Endothelial cell of umbilical vein (primary cell): ENCODE data around the gene LTF. TPM values are rescaled to one million over a fixed set of nuclear protein-coding genes. Genes with fewer than 3 reads are reported as not detected.

Source experiments
- BruUV-seq: library from RNA; stranded (reverse); fragments of 400-500 nt; replicated peaks from 2 replicates; lab custom pipeline; 2021; lab: Mats Ljungman, UMichigan
- CTCF ChIA-PET: fragments of 300-600, 350-600 bp; sonication (Branson Sonifier 250); formaldehyde crosslinking; loops from one replicate; lab custom pipeline; 2021; ENCODE audit warnings: antibody characterized with exemption, inconsistent platforms; lab: Charles Lee
- POLR2A ChIA-PET: fragments of 300-600, 350-600 bp; sonication (Branson Sonifier 250); formaldehyde crosslinking; loops from one replicate; lab custom pipeline; 2021; ENCODE audit warnings: antibody characterized with exemption, inconsistent platforms; lab: Charles Lee
- DNase-seq: peaks from one replicate; pipeline ENCODE4 v3.0.0-alpha.2; 2011; ENCODE audit warnings: low read depth, low spot score
- FAIRE-seq: peaks from 2 replicates; lab custom pipeline; 2011; peaks lifted over from hg19 to GRCh38; lab: Jason Lieb, UNC
- H2AFZ ChIP-seq: 2 replicates; pipeline ENCODE4 v1.6.0; 2012; ENCODE audit warnings: low read depth, low read length, control low read depth, inconsistent platforms
- H3K27ac ChIP-seq: 2 replicates; pipeline ENCODE4 v1.5.1; 2011; ENCODE audit warnings: low read depth, mild to moderate bottlenecking, control low read depth, low read length, moderate library complexity; ENCODE audit not compliant: insufficient read depth
- H3K27me3 ChIP-seq, 2 experiments: 2 replicates each; pipeline versions ENCODE4 v1.6.0 to v1.6.1; 2011; ENCODE audit warnings: low read length in 2 of 2, mixed read lengths in 1 of 2; ENCODE audit not compliant: control insufficient read depth in 2 of 2, insufficient read depth in 2 of 2
- H3K36me3 ChIP-seq, 2 experiments: 2 replicates in 1 of 2; 3 replicates in 1 of 2; pipeline ENCODE4 v1.5.1; 2011; ENCODE audit warnings: low read length in 2 of 2, mild to moderate bottlenecking in 1 of 2, moderate library complexity in 1 of 2; ENCODE audit not compliant: control insufficient read depth in 2 of 2, insufficient read depth in 2 of 2; ENCODE audit errors: extremely low read depth in 1 of 2
- H3K4me1 ChIP-seq: 3 replicates; pipeline ENCODE4 v1.5.1; 2011; ENCODE audit warnings: mild to moderate bottlenecking, low read length; ENCODE audit not compliant: control insufficient read depth, insufficient read depth; ENCODE audit errors: extremely low read depth
- H3K4me2 ChIP-seq: 2 replicates; pipeline ENCODE4 v1.6.1; 2011; ENCODE audit warnings: low read length, control low read depth, mixed read lengths; ENCODE audit not compliant: insufficient read depth
- H3K4me3 ChIP-seq, 3 experiments: fragments of 200-600 bp in 1 of 3; sonication (generic), shearing (Covaris generic) in 1 of 3; replicated peaks in 1 of 3; 2 replicates each; pipeline ENCODE4 v1.5.1; 2011 to 2016; ENCODE audit warnings: control low read depth in 3 of 3, low read length in 3 of 3, mild to moderate bottlenecking in 2 of 3, inconsistent platforms in 1 of 3, low read depth in 1 of 3, moderate library complexity in 1 of 3; ENCODE audit not compliant: insufficient read depth in 1 of 3
- H3K79me2 ChIP-seq: 2 replicates; pipeline ENCODE4 v1.6.0; 2012; ENCODE audit warnings: low read length, inconsistent platforms; ENCODE audit not compliant: control insufficient read depth, insufficient read depth
- H3K9ac ChIP-seq: replicated peaks from 2 replicates; pipeline ENCODE3; 2011; ENCODE audit warnings: low read length, control low read depth; ENCODE audit not compliant: insufficient read depth; ENCODE audit errors: extremely low read depth
- H3K9me1 ChIP-seq: replicated peaks from 3 replicates; pipeline ENCODE4 v1.6.0; 2011; ENCODE audit warnings: mild to moderate bottlenecking, low read length; ENCODE audit not compliant: control insufficient read depth, insufficient read depth; ENCODE audit errors: extremely low read depth
- H3K9me3 ChIP-seq: replicated peaks from 2 replicates; pipeline ENCODE4 v1.5.1; 2012; ENCODE audit warnings: low read length, inconsistent platforms; ENCODE audit not compliant: control insufficient read depth, insufficient read depth
- H4K20me1 ChIP-seq: replicated peaks from 2 replicates; pipeline ENCODE3; 2011; ENCODE audit warnings: mild to moderate bottlenecking, low read length; ENCODE audit not compliant: control insufficient read depth, insufficient read depth; ENCODE audit errors: extremely low read depth
- EZH2 ChIP-seq: IDR thresholded peaks from 2 replicates; pipeline ENCODE4 v1.6.1; 2012; ENCODE audit warnings: borderline replicate concordance, low read depth, mild to moderate bottlenecking, moderate library complexity, low read length, inconsistent platforms; ENCODE audit not compliant: severe bottlenecking
- FOS ChIP-seq: IDR thresholded peaks from 2 replicates; pipeline ENCODE4 v1.6.1; 2011; ENCODE audit warnings: mild to moderate bottlenecking, low read length, moderate library complexity, borderline replicate concordance; ENCODE audit not compliant: insufficient read depth
- GATA2 ChIP-seq: IDR thresholded peaks from 2 replicates; pipeline ENCODE4 v1.7.0; 2011; ENCODE audit warnings: low read depth, mild to moderate bottlenecking, moderate library complexity, mixed read lengths, low read length; ENCODE audit not compliant: insufficient read length, insufficient read depth
- JUN ChIP-seq: IDR thresholded peaks from 2 replicates; pipeline ENCODE4 v1.6.1; 2011; ENCODE audit warnings: borderline replicate concordance, low read depth; ENCODE audit not compliant: insufficient read length, insufficient read depth
- MYC ChIP-seq: IDR thresholded peaks from one replicate; pipeline ENCODE4 v1.6.1; 2011; ENCODE audit warnings: mild to moderate bottlenecking, low read depth, low read length
- POLR2A ChIP-seq: IDR thresholded peaks from 2 replicates; pipeline ENCODE4 v1.6.1; 2012; ENCODE audit warnings: low read depth, mild to moderate bottlenecking, control low read depth, low read length
- POLR2AphosphoS5 ChIP-seq: IDR thresholded peaks from 2 replicates; pipeline ENCODE4 v1.6.1; 2012; ENCODE audit warnings: low read depth, mild to moderate bottlenecking, control low read depth, low read length, moderate library complexity; ENCODE audit not compliant: insufficient read depth
- dilution Hi-C: fragments of 300-500 bp; cut with MboI; formaldehyde crosslinking; loops from one replicate; pipeline ENCODE4 v1.15.0; 2019; ENCODE audit warnings: low sequenced_read_pairs; ENCODE audit not compliant: extremely low pct_ligation_motif_present
- intact Hi-C: fragments of 100-400 bp; cut with micrococcal nuclease; formaldehyde crosslinking; loops from one replicate; pipeline ENCODE4 v1.10.0; 2022
- polyA plus RNA-seq, 4 experiments: library from polyadenylated mRNA; depleted of rRNA in 3 of 4; stranded (reverse) in 3 of 4; unstranded in 1 of 4; fragments of >200 nt; gene quantifications; 2 replicates each; pipeline versions ENCODE4 v1.2.1 to v1.2.3, GENCODE V29; 2011 to 2012; ENCODE audit warnings: missing spikeins in 1 of 4
- total RNA-seq: library from RNA; stranded (reverse); gene quantifications from 2 replicates; pipeline ENCODE4 v1.2.3, GENCODE V29; 2021
- TF ChIP-seq, protein P1 (sequence below): IDR thresholded peaks from 2 replicates; pipeline ENCODE4 v1.6.1; 2011; ENCODE audit not compliant: insufficient read depth, insufficient read length
- TF ChIP-seq, protein P2 (sequence below), 2 donors: IDR thresholded peaks; 1 replicate in 1 of 2; 2 replicates in 1 of 2; pipeline ENCODE4 v1.5.1; 2011; ENCODE audit warnings: low read length in 2 of 2, mild to moderate bottlenecking in 2 of 2, moderate library complexity in 2 of 2, control low read depth in 1 of 2, inconsistent platforms in 1 of 2, low read depth in 1 of 2; ENCODE audit not compliant: insufficient read depth in 1 of 2; ENCODE audit errors: extremely low read depth in 1 of 2

The LTF gene
- total and polyA plus RNA-seq, 2 donors (not counting 3 experiments of a cell fraction or from before 2014, with no cell fraction given) = not detected

DNA sequence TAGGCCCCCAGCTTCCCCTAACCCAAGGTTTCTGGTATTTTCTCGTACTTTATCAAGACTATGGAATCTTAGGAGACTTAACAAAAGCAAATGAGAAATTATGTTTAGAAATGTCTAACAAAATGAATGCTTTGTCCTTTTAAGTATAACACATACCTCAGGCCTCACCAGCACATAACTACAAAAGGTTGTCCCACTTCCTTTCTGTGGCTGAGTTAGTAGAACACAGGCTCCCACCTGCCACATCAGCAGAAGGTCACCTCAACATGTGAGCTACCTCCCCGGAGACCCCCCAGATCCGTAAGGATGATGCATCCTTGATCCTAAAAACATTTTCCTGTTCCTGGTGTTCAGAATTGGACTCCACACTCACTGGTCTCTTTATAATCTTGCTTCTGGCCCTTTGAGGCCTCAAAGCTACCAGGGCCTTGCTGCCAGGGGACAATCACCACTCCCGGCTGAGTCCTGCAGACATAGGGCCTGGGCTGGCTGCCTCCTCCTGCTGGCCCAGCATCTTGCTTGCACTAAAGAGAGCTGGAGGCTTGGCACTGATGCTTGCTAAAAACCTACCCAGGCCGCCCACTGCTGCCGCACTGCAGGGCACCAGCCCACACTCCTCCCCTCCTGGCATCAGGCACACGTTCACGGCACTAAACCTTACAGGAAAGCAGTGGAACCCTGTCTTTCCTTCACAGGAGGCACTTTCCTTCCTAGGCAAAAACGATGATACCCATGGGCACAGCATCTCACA is 54.8 kb downstream of the LTF start:
- H3K36me3 ChIP-seq = no peaks in the 10 kb centered on the region
- H4K20me1 ChIP-seq = no peaks in the 10 kb centered on the region
- H3K79me2 ChIP-seq = no peaks in the 10 kb centered on the region
- FAIRE-seq (no peak), DNase-seq (no peak)
- intact Hi-C loops (loop anchor here (5.0 kb wide), 1 partner anchor 413 kb away; the partner anchor contains the start of gene FYCO1), dilution Hi-C loops (no loop called here)
- no peaks in the 10 kb centered on the region for H3K9me1 ChIP-seq
- H3K4me3 ChIP-seq = no peak overlapping the region
- H3K27me3 ChIP-seq = no peaks in the 10 kb centered on the region
- ChIA-PET CTCF (interaction anchor here (1.0 to 6.8 kb wide), 2 partner anchors 18 to 32 kb away, joined by 3 to 50 read pairs; no protein-coding TSS in a partner anchor), POLR2A (no interaction called here)
- no peak overlapping the region for H3K9ac ChIP-seq
- no TSS peak for BruUV-seq
- H3K9me3 ChIP-seq = no peaks in the 10 kb centered on the region
- TF ChIP-seq, protein P1, sequence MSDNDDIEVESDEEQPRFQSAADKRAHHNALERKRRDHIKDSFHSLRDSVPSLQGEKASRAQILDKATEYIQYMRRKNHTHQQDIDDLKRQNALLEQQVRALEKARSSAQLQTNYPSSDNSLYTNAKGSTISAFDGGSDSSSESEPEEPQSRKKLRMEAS = no peak
- no peak for TF ChIP-seq FOS
- no peak for TF ChIP-seq POLR2AphosphoS5
- TF ChIP-seq POLR2A = no peak
- TF ChIP-seq, protein P2, sequence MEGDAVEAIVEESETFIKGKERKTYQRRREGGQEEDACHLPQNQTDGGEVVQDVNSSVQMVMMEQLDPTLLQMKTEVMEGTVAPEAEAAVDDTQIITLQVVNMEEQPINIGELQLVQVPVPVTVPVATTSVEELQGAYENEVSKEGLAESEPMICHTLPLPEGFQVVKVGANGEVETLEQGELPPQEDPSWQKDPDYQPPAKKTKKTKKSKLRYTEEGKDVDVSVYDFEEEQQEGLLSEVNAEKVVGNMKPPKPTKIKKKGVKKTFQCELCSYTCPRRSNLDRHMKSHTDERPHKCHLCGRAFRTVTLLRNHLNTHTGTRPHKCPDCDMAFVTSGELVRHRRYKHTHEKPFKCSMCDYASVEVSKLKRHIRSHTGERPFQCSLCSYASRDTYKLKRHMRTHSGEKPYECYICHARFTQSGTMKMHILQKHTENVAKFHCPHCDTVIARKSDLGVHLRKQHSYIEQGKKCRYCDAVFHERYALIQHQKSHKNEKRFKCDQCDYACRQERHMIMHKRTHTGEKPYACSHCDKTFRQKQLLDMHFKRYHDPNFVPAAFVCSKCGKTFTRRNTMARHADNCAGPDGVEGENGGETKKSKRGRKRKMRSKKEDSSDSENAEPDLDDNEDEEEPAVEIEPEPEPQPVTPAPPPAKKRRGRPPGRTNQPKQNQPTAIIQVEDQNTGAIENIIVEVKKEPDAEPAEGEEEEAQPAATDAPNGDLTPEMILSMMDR (IDR thresholded peaks at IDR 0.05; ENCODE audit: extremely low read depth in 1 of 2, insufficient read depth in 1 of 2, low read depth in 1 of 2, low read length in 2 of 2) = no peak
- TF ChIP-seq JUN = no peak
- TF ChIP-seq EZH2 = no peak
- TF ChIP-seq GATA2 = no peak
- no peak for TF ChIP-seq MYC
- H3K4me2 ChIP-seq = no peak overlapping the region
- H2AFZ ChIP-seq = no peak overlapping the region
- H3K27ac ChIP-seq = no peak overlapping the region
- H3K4me1 ChIP-seq = peaks cover 61% of the 10 kb centered on the region
